ENCODE measurements around the gene C18orf32. TPM values are rescaled to one million over a fixed set of nuclear protein-coding genes. Genes with fewer than 3 reads are reported as not detected.

C18orf32 gene
- 48.6 to 52.7 TPM (median 48.7 TPM) in 3 replicates for total RNA-seq
- long read RNA-seq, full-length matches to known transcripts, result 87 of 89 reads
- long read RNA-seq, partial matches to known transcripts, result 0 of 89 reads
- long read RNA-seq, other reads (novel, unspliced or antisense), result 2 of 89 reads

DNA sequence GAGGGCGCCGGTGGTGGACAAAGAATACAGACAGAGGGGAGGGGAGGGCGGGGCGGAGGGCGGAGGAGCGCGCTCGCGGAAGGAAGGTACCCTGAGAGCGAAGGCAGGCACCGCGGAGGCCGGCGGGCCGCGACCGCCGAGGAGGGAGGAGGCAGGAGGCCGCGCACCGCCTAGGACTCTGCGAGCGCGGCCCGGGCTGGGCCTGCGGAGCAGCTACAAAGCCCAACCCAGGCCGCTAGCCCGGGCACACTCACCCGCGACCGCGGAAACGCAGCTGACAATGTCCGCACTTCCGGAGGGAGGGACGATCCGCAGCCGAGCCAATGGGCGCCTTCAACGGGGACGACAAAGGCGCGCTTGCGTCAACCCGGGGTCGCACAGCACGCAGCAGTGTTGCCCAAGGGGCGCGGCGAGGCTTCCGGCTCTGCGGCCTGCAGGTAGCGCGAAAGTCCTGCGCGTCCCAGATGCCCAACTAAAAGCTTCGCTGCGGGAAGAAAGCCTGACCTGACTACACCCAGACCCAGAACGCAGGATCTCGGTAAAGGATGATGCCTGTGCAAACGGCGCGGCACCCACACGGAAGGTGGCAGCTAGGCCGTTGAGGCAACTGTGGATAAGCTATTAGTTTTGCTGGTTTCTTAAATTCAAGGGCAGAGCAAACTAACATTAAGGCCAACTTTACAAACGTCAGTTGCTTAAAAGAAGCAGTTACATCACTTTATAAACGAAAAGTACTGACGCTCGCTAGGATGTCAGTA is at the start of gene C18orf32:
Gene C18orf32 (minus strand): TSS at position 282 of the 758 bp plus-strand sequence. CDS start 3,486 bp downstream, outside the sequence.
- peak; percentile 97 for DNase-seq (ENCODE audit: low spot score)
- TF ChIP-seq, protein P1, sequence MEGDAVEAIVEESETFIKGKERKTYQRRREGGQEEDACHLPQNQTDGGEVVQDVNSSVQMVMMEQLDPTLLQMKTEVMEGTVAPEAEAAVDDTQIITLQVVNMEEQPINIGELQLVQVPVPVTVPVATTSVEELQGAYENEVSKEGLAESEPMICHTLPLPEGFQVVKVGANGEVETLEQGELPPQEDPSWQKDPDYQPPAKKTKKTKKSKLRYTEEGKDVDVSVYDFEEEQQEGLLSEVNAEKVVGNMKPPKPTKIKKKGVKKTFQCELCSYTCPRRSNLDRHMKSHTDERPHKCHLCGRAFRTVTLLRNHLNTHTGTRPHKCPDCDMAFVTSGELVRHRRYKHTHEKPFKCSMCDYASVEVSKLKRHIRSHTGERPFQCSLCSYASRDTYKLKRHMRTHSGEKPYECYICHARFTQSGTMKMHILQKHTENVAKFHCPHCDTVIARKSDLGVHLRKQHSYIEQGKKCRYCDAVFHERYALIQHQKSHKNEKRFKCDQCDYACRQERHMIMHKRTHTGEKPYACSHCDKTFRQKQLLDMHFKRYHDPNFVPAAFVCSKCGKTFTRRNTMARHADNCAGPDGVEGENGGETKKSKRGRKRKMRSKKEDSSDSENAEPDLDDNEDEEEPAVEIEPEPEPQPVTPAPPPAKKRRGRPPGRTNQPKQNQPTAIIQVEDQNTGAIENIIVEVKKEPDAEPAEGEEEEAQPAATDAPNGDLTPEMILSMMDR (IDR thresholded peaks at IDR 0.05), result peak; percentile 10
- H3K9me3 Mint-ChIP-seq (ENCODE audit: low read depth), result no peaks in the 10 kb centered on the region
- peak within 1 kb of the TSS; percentile 99 for H3K27ac Mint-ChIP-seq (ENCODE audit: unreplicated experiment)
- H3K4me3 Mint-ChIP-seq (ENCODE audit: unreplicated experiment), result peak within 1 kb of the TSS; percentile 94
- peaks cover 37% of the 10 kb centered on the region for H3K36me3 Mint-ChIP-seq (ENCODE audit: low read depth)
- peaks cover 63% of the 10 kb centered on the region for H3K4me1 Mint-ChIP-seq (ENCODE audit: low read depth)
- H3K27me3 Mint-ChIP-seq (ENCODE audit: low read depth), result no peaks in the 10 kb centered on the region

DNA sequence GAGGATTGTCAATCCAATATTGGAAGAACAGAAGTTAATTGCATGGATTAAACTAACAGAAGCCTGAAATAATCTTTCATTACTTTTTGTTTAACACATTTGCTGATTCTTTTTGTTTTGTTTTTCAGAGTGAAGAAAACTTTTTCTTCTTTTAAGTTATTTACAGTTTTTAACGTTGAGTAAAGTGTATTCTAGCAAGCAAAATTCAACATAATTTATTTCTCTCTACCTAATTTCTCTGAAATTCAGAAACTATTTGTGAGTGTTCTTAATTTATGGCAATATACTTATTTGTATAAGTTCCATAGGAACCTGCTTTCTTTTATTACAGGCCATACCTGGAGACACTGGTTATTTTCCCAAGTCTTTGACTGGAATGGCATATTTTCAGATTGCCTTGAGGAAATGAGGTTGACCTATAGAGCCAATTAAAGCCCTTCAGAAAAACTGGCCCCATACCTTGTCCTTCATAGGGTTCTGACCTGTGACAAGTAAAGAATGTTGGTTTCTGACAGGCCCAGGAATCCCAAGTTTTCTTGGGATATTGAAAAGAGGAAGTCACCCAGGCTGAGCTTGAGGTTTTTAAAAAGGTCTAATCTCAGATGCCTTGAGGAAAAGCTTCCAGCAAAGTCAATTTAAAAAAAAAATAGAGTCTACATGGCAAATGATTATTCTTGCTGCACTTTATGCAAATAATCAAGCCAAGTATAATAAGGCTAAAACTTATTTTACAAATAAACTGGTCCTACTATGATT is 48.0 kb upstream of the C18orf32 start:
- H3K36me3 Mint-ChIP-seq (ENCODE audit: low read depth), result no peaks in the 10 kb centered on the region
- H3K27me3 Mint-ChIP-seq (ENCODE audit: low read depth), result peaks cover 3% of the 10 kb centered on the region
- TF ChIP-seq, protein P1 (IDR thresholded peaks at IDR 0.05), result no peak
- no peak overlapping the region for H3K4me3 Mint-ChIP-seq (ENCODE audit: unreplicated experiment)
- H3K27ac Mint-ChIP-seq (ENCODE audit: unreplicated experiment), result no peak overlapping the region
- H3K9me3 Mint-ChIP-seq (ENCODE audit: low read depth), result no peaks in the 10 kb centered on the region
- no peak for DNase-seq (ENCODE audit: low spot score)
- no peaks in the 10 kb centered on the region for H3K4me1 Mint-ChIP-seq (ENCODE audit: low read depth)

DNA sequence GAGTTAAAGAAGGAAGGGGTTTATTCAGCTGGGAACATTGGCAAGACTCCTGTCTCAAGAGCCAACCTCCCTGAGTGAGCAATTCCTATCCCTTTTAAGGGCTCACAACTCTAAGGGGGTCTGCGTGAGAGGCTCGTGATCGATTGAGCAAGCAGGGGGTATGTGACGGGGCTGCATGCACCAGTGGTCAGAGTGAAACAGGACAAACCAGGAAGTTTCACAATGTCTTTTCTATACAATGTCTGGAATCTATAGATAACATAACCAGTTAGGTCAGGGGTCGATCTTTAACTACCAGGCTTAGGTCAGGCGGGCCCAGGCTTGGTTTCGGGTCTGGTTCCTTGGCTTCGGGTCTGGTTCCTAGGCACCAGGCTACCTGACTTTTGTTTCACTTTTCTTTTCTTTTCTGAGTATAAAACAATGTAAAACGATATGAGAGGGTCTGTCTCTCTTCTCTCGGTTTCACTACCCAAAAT is 44.7 kb upstream of the C18orf32 start:
- DNase-seq (ENCODE audit: low spot score), result no peak
- Mint-ChIP-seq H3K4me1 (ENCODE audit: low read depth) (no peaks in the 10 kb centered on the region), H3K27me3 (ENCODE audit: low read depth) (peaks cover 3% of the 10 kb centered on the region), H3K4me3 (ENCODE audit: unreplicated experiment) (no peak overlapping the region), H3K27ac (ENCODE audit: unreplicated experiment) (no peak overlapping the region), H3K9me3 (ENCODE audit: low read depth) (no peaks in the 10 kb centered on the region), H3K36me3 (ENCODE audit: low read depth) (no peaks in the 10 kb centered on the region)
- TF ChIP-seq, protein P1 (IDR thresholded peaks at IDR 0.05), result no peak

DNA sequence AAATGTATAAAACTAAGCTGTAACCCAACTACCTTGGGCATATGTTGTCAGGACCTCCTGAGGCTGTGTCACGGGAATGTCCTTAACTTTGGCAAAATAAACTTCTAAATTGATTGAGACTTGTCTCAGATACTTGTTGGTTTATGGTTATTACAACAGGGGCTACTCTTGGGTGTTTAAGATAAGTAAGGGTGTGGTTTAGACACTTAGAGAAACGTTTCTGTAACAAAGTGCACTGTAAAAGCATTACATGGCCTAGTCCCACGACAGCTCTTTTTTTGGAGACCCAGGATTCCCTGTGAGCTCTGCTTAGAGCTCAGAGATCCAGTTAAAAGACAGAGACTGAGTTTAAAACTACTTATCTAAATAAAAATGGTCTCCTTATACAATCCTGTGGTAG is 42.6 kb upstream of the C18orf32 start:
- Mint-ChIP-seq H3K4me3 (ENCODE audit: unreplicated experiment) (no peak overlapping the region), H3K9me3 (ENCODE audit: low read depth) (no peaks in the 10 kb centered on the region), H3K27ac (ENCODE audit: unreplicated experiment) (no peak overlapping the region), H3K27me3 (ENCODE audit: low read depth) (peaks cover under 1% of the 10 kb centered on the region), H3K4me1 (ENCODE audit: low read depth) (no peaks in the 10 kb centered on the region), H3K36me3 (ENCODE audit: low read depth) (no peaks in the 10 kb centered on the region)
- TF ChIP-seq, protein P1 (IDR thresholded peaks at IDR 0.05), result no peak
- DNase-seq (ENCODE audit: low spot score), result no peak

DNA sequence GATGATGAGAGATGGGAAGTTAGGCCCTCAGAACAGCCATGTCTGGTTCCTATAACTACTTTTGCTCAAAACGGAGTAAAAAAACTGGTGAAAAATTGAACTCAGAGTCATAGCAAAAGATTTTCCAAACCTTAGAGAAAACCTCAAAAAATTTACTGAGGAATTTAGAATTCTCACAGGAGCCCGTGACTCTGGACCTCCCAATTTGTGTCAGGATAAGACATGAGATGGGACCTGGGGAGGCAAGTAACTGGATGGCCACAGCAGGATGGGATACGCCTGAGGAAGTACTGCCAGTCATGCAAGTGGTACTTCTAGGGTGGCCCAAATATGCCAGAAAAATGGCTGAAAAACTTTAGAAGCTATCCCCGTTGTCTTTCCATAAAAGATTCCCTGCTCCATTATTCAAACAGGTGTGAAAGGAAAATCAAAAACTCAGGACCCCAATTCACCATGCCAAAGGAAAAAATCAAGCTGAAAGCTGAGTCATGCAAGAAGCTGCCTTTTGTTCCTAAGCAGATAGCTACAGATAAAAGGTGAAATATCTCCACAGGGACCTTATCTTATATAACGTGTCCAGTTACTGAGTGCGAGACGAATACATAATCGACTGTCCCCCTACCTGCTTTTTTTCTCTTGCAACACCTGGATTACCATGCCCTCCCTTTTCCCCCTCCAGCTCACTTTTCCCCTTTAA is 40.7 kb upstream of the C18orf32 start:
- H3K36me3 Mint-ChIP-seq (ENCODE audit: low read depth), result no peaks in the 10 kb centered on the region
- H3K27ac Mint-ChIP-seq (ENCODE audit: unreplicated experiment), result no peak overlapping the region
- DNase-seq (ENCODE audit: low spot score), result no peak
- no peaks in the 10 kb centered on the region for H3K9me3 Mint-ChIP-seq (ENCODE audit: low read depth)
- peaks cover 2% of the 10 kb centered on the region for H3K27me3 Mint-ChIP-seq (ENCODE audit: low read depth)
- H3K4me3 Mint-ChIP-seq (ENCODE audit: unreplicated experiment), result no peak overlapping the region
- no peaks in the 10 kb centered on the region for H3K4me1 Mint-ChIP-seq (ENCODE audit: low read depth)
- TF ChIP-seq, protein P1 (IDR thresholded peaks at IDR 0.05), result no peak
